ENCODE data around the gene BSPRY.
"Not testable (repeated sequence)": the region's sequence is repeated elsewhere in the genome, so short reads cannot be mapped to it uniquely, and the experiment has no call there.

BSPRY gene

GRCh38 chr9:113373256-113373655 lies 23.9 kb downstream of the BSPRY start:
- no peak for DNase-seq

GRCh38 chr9:113373676-113374392 lies 24.5 kb downstream of the BSPRY start:
- no peak for DNase-seq

- DNase-seq: no peak
Measured at GRCh38 chr9:113375057-113376023, 26.0 kb downstream of the BSPRY start.

GRCh38 chr9:113376634-113377567 lies 27.6 kb downstream of the BSPRY start, which contains the start of gene HDHD3:
TSS of gene HDHD3 (minus strand) at chr9:113376986. CDS start at chr9:113374354, 2,632 bp downstream.
- peak; percentile 58 to 66 for DNase-seq

- not testable (repeated sequence) for DNase-seq
Measured at GRCh38 chr9:113379094-113379828, 29.9 kb downstream of the BSPRY start.

- DNase-seq: not testable (repeated sequence)
Measured at GRCh38 chr9:113379829-113380210, 30.5 kb downstream of the BSPRY start.

- DNase-seq: no peak
Measured at GRCh38 chr9:113380869-113381378, 31.6 kb downstream of the BSPRY start.

- not testable (repeated sequence) for DNase-seq
Measured at GRCh38 chr9:113381441-113381840, 32.1 kb downstream of the BSPRY start.

GRCh38 chr9:113381909-113382411 lies 32.6 kb downstream of the BSPRY start:
- DNase-seq: no peak

GRCh38 chr9:113386571-113387393 lies 37.4 kb downstream of the BSPRY start:
- no peak for DNase-seq

GRCh38 chr9:113387560-113388230 lies 38.4 kb downstream of the BSPRY start:
- DNase-seq: no peak

- no peak for DNase-seq
Measured at GRCh38 chr9:113388833-113389232, 39.5 kb downstream of the BSPRY start.

GRCh38 chr9:113389451-113389850 lies 40.1 kb downstream of the BSPRY start:
- DNase-seq: no peak

- DNase-seq: no peak
Measured at GRCh38 chr9:113390192-113390960, 41.0 kb downstream of the BSPRY start.

GRCh38 chr9:113391917-113392316 lies 42.6 kb downstream of the BSPRY start:
- DNase-seq: no peak

GRCh38 chr9:113393281-113393680 lies 43.9 kb downstream of the BSPRY start:
- no peak for DNase-seq

GRCh38 chr9:113395000-113395861 lies 45.9 kb downstream of the BSPRY start:
- DNase-seq: no peak

- no peak for DNase-seq
Measured at GRCh38 chr9:113397203-113397631, 47.9 kb downstream of the BSPRY start.
